HL-60/S4 treated with retinoic acid at 250 ng/mL for 4 days and 3 days (cell line): Measurements from ENCODE around the gene CLOCK.
"Not testable (repeated sequence)": the region's sequence is repeated elsewhere in the genome, so short reads cannot be mapped to it uniquely, and the experiment has no call there.

Experiments
- in situ Hi-C: fragments of 300-500 bp; cut with MboI; formaldehyde crosslinking; loops from 2 replicates; pipeline ENCODE4 v1.7.0; 2022; ENCODE audit warnings: low sequenced_read_pairs

CLOCK gene

DNA sequence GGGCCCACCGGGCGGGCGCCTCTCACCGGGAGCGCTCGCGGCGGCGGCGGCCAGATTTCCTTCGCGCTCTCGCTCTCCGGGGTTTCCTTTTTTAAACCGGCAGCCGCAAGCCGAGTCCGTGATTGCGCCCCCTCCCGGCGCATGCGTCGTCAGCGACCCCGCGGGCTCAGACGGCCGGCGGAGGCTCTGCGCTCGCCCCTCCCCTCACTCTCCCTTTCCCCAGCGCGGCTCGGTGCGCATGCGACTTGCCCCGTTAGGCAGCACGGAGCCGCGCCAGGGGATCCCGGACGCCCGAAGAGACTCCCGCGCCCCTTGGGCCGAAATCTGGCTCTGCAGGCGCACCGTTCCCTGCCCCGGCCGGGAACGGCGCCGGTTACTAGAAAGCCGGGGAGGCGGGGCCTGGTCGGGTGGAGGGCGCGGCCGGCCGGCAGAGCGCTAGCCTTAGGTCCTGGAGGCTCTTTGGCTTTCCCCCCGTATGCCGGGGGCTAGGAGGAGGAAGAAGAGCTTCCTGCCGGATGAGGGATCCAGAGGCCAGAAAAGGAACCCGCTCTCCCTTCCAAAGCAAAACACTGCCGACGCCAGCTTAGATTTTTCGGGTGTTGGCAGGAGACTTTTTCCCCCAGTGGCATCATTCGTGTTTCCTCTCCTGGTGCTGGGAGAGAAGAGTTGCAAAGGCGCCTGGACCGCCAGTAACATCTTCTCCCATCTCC, at the start of gene CLOCK:
Gene CLOCK, minus strand, starts transcription at position 154 of the 710 bp plus-strand sequence. CDS start 64,124 bp downstream, outside the sequence.
- in situ Hi-C loops, result no loop called here

DNA sequence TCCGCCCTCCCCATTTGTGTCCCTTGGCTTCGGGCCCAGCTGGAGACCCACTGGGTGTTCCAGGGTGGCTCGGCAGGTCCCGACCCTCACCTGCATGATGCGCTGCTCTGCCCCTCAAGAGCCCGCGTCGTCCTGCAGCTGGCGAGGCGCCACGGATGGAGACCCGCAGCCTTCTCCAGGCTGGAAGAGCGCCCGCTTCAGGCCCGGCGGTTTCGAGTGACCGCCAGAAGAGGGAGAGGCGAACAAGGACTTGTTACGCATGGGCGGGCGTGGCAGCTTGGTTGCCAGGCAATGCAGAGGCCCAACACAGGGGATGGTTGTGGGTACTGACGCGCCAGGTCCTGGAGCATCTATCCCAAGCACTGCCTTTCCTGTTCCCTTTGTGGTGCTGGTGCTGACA, 45.3 kb upstream of the CLOCK start, which contains the start of gene PDCL2:
Gene PDCL2, minus strand, starts transcription at position 232 of the 400 bp plus-strand sequence. Its CDS starts 136 bp downstream, at position 96.
- in situ Hi-C loops, result no loop called here

DNA sequence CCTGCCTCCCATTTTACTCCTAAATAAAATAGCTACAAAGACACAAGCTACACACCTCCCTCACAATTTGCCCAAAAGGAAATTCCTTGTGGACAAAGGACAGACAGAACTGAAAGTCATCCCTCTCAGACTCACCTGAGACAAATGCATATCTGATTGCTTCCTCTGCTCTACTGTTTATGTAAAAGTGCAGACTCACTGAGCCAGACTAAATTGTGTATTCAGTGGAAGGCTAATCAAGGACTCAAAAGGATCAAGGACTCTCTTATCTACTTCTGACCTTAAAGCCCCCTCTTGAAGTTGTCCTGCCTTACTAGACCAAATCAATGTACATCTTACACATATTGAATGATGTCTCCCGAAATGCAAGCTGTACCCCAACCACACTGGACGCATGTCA, 41.5 kb upstream of the CLOCK start:
- in situ Hi-C loops, result no loop called here

GRCh38 chr4:55582773-55583172, 36.1 kb upstream of the CLOCK start:
- in situ Hi-C loops, result not testable (repeated sequence)

DNA sequence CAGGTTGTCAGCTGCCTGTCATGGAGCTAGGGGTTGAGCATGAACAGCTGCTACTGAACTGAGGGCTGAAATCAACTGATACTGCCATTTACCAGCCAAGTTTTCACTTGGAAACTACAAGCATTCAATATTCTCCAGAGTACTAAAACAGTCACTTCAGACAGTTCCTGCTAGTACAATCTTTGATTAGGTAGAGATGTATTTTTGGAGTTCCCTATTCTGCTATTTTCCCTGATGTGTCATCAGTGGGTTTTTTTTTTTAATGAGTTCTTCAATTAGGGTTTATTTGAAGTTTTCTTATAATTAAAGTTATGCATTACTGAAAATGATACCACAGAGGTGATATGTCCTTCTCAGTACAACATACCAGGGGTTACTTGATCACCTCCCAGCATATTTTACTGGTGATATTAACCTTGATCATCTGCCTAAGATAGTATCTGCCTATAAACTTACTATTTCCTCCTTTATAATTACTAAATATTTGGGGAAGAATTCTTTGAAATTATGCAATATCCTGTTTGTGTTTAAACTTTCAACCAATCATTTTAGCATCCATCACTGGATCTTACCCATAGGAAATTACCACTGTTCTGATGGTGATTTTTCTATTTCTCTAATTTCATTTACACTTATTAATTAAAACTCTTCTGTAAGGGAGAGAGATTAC, 31.8 kb upstream of the CLOCK start:
- in situ Hi-C loops, result no loop called here

DNA sequence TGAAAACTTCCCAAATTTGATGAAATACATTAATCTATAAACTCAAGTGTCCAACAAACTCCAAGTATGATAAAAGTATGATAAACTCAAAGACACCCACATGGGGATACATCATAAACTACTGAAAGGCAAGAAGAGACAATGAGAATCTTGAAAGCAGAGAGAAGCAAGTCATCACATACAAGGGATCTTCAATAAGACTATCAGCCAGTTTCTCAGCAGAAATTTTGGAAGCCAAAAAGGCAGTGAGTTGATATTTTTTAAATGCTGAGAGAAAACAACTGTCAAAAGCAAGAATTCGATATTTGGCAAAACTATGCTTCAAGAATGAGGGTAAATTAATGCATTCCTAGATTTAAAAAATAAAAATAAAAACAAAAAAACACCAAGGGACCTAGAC, 28.8 kb upstream of the CLOCK start:
- in situ Hi-C loops, result no loop called here

DNA sequence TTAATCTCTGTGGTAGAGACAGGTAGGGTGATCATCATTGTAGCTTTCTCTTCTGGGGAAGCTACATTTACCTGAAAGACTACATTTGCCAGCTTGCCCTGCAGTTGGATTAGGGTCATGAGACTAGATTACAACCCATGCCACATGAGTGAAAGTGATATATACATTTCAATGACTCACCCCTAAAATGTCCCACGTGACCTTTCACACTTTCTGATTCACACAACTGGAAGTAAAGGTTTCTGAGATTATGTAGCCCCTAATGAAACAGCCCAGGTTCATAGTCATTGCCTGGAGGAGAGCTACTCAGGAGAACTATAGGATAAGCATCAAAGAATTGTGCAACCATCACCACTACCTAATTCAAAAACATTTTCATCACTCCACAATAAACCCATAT, 27.5 kb upstream of the CLOCK start:
- in situ Hi-C loops, result no loop called here

DNA sequence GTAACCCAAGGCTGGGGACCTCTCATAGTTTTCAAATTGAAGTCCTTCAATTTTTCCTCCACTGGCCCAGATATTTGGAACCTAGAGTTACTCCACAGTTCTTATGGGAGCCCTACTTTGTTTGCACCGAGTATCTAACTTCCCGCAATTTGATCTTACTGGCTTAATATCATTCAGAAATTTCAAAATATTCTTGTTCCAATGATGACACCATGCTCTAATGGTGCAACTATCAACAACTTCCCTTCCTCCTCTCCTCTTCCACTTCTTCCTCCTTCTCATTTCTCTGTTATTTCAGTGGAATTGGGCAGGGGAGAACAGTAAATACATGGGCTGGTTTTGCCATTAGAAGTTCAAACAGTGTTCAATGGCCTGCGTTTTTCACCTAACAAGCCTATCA, 25.1 kb upstream of the CLOCK start:
- in situ Hi-C loops, result no loop called here

DNA sequence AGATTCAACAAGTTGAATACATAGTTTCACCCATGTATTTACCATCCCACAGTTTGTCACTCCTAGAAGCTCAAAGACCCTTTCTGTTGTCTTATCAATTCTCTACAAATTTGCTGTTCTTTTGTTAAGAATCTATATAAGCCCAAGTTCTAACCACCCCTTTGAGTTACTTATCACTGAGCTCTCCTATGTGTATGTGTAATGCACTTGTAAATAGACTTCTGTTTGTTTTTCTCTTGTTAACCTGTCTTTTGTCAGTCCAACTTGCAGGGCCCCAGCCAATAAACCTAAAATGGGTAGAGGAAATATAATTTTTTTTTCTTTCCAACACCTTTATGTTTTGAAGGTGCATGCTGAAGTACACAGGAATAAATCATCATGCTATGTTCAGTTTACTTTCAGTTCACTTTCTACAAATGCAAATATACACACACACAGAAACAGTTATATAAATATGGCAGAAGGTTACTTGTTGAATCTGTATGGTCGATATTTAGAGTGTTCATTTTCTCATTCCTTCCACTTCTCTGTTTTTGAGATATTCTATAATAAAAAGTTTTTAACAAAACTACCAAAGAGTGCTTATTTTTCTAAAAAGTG, 22.3 kb upstream of the CLOCK start:
- in situ Hi-C loops, result no loop called here

DNA sequence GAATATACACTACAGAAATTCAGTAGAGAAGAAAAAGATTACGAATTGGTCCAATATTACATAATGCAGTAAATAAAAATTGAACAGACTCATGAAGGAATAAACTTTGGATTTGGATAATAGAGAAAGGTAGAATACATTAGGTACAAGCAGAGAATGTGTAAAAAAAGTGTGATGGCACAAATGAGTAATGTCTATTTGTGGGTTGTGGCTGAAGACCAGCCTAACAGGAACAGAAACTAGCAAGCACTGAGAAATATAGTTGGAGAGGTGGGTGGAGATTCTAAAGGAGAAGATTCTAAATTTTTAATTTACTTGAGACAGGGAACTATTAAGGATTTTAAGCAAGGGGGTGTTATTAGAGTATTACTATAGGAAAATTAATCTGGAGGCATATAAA, 15.2 kb upstream of the CLOCK start:
- in situ Hi-C loops, result no loop called here

GRCh38 chr4:55560096-55560495, 13.4 kb upstream of the CLOCK start:
- in situ Hi-C loops, result no loop called here

- in situ Hi-C loops, result no loop called here
These were observed 7.8 kb upstream of the CLOCK start for GRCh38 chr4:55554453-55555030.

GRCh38 chr4:55553441-55554201, 6.9 kb upstream of the CLOCK start:
- in situ Hi-C loops, result no loop called here

DNA sequence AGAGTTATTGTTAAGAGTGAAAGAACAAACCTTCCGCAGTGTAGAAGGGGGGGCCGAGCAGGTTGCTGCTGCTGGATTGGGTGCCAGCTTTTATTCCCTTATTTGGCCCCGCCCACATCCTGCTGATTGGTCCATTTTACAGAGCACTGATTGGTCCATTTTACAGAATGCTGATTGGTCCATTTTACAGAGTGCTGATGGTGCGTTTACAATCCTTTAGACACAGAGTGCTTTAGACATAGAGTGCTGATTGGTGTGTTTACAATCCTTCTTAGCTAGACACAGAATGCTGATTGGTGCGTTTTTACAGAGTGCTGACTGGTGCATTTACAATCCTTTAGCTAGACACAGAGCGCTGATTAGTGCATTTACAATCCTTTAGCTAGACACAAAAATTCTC, 5.3 kb upstream of the CLOCK start:
- in situ Hi-C loops, result not testable (repeated sequence)

DNA sequence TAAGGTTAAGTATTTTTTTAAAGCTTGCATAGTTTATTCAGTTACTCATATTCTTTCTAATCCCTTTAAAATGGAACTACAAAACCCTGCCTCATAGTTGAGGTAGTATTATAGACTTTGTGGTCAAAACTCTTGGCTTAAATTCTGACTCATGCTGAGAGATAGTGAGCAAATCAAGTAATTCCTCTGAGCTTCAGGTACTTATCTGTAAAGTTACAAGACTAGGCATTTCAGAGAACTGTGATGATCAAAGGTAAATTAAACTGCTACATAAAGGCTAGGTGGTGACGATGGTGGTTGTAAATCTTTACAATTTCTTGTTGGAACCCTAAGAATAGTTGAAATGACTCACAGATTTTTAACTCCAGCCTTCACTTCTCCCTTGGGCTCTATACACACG, 3.2 kb upstream of the CLOCK start:
- in situ Hi-C loops, result no loop called here

DNA sequence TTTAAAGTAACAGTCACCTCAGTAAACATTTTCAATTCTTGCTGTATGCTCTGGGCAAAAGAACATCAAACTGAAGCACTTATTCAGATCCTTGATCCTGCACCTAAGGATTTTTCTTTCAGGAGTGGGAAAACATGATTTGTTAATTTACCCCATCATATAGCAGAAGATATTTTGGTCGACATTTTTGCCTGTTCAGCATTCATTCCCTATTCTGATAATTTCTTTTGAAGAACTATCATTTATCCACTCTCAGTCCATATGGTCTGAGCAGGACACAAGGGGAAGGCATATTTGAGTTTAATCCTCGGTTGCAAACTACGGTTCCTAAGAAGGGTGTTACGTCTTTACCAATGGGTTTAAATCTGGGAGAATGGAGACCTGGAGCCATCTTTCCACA, 1.2 kb upstream of the CLOCK start:
- in situ Hi-C loops, result no loop called here

- in situ Hi-C loops, result no loop called here
These were observed 709 bp upstream of the CLOCK start for GRCh38 chr4:55547466-55547770.

GRCh38 chr4:55546506-55546755, 278 bp downstream of the CLOCK start:
- in situ Hi-C loops, result no loop called here

- in situ Hi-C loops, result no loop called here
These were observed 836 bp downstream of the CLOCK start for GRCh38 chr4:55545641-55546505.

DNA sequence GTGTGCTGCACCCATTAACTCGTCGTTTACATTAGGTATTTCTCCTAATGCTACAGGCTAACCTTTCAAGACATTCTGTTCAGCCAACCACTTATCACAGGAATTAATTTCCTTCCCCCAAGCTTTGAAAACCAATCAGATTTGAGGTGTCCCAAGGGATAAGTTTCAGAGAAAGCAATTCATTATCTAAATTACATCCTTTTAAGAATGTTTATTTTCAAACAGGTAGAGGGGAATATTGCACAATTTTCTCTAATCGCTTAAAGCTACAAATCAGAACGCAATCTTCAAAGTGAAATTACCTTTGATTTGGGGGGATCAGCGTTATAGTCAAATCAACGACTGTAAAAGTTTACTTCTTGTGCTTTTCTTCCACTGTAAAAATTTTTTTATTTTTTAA, 1.6 kb downstream of the CLOCK start:
- in situ Hi-C loops, result no loop called here

DNA sequence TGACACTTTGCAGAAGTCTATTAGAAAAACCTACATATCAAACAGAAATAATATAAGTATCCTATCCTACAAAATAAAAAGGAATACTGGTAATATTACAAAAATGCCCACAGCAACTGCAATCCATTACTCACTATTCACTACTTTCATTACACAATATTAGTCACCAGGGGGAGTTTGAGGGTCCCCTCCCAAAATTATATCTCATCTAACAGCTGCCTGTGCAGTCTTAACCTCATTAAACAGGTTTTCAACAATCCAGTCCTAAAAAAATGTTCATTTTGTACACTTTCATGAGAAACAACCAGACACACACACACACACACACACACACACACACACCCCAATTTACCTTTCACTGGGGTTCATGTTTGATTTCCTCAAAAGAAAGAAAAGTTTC, 2.9 kb downstream of the CLOCK start:
- in situ Hi-C loops, result no loop called here
